ENCODE measurements around the gene AMD1. TPM values are rescaled to one million over a fixed set of nuclear protein-coding genes. Genes with fewer than 3 reads are reported as not detected.
A peak's percentile ranks its signal among the peaks of the same experiment; 100 is the strongest.

AMD1 gene
- total RNA-seq, 1 experiment from 2014 or later: 87.6 TPM

DNA sequence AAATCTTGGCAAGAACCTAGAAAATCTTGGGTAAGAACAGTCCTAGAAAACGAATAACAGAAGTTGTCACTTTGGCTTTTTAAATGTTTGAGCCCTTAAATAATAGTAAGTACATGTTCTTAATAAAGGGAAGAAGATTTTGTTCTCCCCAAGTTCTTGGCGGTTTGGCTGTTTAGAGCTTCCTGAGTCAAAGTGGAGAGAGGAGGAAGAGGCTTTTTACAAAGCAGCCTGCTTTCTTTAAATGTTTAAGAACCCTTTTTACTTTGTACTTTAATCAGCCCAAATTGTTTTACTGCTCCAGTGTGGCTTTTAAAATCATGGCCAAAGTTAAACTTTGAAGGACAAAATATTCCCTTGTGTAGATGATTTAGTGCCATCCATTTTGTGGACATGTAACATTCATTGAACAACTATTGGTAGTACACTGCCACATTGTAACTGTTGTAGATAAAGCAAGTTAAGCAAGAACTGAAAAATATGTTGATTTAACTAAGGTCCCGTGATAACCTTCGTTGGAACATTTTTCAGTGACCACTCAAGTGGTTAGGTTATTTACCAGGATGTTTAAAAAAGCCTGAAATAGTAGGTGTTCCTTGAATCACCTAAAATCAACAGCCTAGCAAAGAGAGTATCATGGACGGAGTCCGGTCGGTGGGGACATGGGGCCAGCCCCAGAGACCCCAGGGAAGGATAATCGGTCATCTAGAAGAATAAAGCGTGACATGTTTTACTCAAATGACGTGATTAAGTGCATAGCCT lies 2.4 kb downstream of the AMD1 start:
- POLR2A ChIA-PET (ENCODE audit: low non-redundant PET): interaction anchor here (0.5 to 1.2 kb wide), 3 partner anchors 101 to 117 kb away, joined by 3 to 4 read pairs (median 4); partner anchors contain the start of gene RPF2
- H3K9me3 ChIP-seq (ENCODE audit: low read depth, low read length, poor library complexity, severe bottlenecking): no peaks in the 10 kb centered on the region
- H3K36me3 ChIP-seq (ENCODE audit: insufficient read depth, low read length, poor library complexity, severe bottlenecking): no peaks in the 10 kb centered on the region
- CTCF ChIA-PET: no interaction called here
- H3K27me3 ChIP-seq (replicated peaks; ENCODE audit: insufficient read depth, low read depth, low read length, poor library complexity): no peaks in the 10 kb centered on the region
- H3K4me3 ChIP-seq (ENCODE audit: low read depth, low read length, poor library complexity, severe bottlenecking): peak overlapping the region; percentile 96
- TF ChIP-seq, protein P1, sequence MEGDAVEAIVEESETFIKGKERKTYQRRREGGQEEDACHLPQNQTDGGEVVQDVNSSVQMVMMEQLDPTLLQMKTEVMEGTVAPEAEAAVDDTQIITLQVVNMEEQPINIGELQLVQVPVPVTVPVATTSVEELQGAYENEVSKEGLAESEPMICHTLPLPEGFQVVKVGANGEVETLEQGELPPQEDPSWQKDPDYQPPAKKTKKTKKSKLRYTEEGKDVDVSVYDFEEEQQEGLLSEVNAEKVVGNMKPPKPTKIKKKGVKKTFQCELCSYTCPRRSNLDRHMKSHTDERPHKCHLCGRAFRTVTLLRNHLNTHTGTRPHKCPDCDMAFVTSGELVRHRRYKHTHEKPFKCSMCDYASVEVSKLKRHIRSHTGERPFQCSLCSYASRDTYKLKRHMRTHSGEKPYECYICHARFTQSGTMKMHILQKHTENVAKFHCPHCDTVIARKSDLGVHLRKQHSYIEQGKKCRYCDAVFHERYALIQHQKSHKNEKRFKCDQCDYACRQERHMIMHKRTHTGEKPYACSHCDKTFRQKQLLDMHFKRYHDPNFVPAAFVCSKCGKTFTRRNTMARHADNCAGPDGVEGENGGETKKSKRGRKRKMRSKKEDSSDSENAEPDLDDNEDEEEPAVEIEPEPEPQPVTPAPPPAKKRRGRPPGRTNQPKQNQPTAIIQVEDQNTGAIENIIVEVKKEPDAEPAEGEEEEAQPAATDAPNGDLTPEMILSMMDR (conservative IDR thresholded peaks at IDR 0.05; ENCODE audit: low read depth, low read length): no peak
- no peak for TF ChIP-seq EZH2 (IDR thresholded peaks at IDR 0.05; ENCODE audit: borderline replicate concordance, low read depth, low read length, poor library complexity, severe bottlenecking)
- TSS peak; percentile 11 for BruUV-seq (replicated peaks)
- H3K27ac ChIP-seq (ENCODE audit: low read depth, low read length, poor library complexity, severe bottlenecking): peak overlapping the region; percentile 92
- H3K4me1 ChIP-seq (ENCODE audit: insufficient read depth, low read length, poor library complexity, severe bottlenecking): peaks cover 50% of the 10 kb centered on the region
- no peak for DNase-seq (ENCODE audit: low spot score)
- intact Hi-C loops (cut with micrococcal nuclease; ENCODE audit: unreplicated experiment): loop anchor here (2.0 to 5.0 kb wide), 2 partner anchors 62 to 350 kb away; partner anchors contain the start of gene CDK19

GRCh38 chr6:110877569-110877968 lies 3.0 kb downstream of the AMD1 start:
- H3K27me3 ChIP-seq (replicated peaks; ENCODE audit: insufficient read depth, low read depth, low read length, poor library complexity): no peaks in the 10 kb centered on the region
- TF ChIP-seq, protein P1 (conservative IDR thresholded peaks at IDR 0.05; ENCODE audit: low read depth, low read length): no peak
- TF ChIP-seq EZH2 (IDR thresholded peaks at IDR 0.05; ENCODE audit: borderline replicate concordance, low read depth, low read length, poor library complexity, severe bottlenecking): no peak
- peaks cover 55% of the 10 kb centered on the region for H3K4me1 ChIP-seq (ENCODE audit: insufficient read depth, low read length, poor library complexity, severe bottlenecking)
- ChIA-PET POLR2A (ENCODE audit: low non-redundant PET) (no interaction called here), CTCF (no interaction called here)
- H3K4me3 ChIP-seq (ENCODE audit: low read depth, low read length, poor library complexity, severe bottlenecking): peak overlapping the region; percentile 96
- intact Hi-C loops (cut with micrococcal nuclease; ENCODE audit: unreplicated experiment): loop anchor here (2.0 to 5.0 kb wide), 2 partner anchors 63 to 350 kb away; partner anchors contain the start of gene CDK19
- no TSS peak for BruUV-seq (replicated peaks)
- no peaks in the 10 kb centered on the region for H3K9me3 ChIP-seq (ENCODE audit: low read depth, low read length, poor library complexity, severe bottlenecking)
- no peaks in the 10 kb centered on the region for H3K36me3 ChIP-seq (ENCODE audit: insufficient read depth, low read length, poor library complexity, severe bottlenecking)
- DNase-seq (ENCODE audit: low spot score): no peak
- no peak overlapping the region for H3K27ac ChIP-seq (ENCODE audit: low read depth, low read length, poor library complexity, severe bottlenecking)

DNA sequence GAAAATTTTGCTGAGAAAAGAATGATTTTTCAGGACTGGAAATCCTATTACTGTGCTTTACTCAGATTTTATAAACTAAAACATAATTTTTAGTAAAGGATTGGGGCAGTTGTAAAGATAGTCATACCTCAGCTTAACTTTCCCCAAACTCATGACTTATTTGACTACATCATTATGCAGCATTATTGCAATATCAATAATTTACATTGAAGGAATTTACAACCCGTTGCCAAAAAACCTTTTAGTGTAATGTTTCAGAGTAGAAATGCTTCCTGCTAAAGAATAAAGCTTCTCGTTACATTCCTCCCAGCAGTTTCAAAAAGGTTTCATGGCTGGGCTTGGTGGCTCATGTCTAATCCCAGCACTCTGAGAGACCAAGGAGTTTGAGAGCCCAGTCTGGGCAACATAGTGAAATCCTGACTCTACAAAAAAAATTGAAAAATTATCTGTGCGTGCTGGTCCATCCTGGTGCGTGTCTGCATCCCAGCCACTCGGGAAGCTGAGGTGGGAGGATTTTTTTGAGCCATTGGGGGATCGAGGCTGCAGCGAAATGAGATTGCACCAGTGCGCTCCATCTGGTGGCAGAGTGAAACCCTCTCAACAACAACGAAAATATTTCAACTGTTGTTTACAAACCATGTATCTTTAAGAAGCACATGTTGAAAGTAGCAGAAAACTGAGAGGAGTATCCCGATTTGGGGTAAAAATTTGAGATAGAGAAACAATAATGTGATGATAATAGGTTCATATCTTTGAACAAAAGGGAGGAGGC lies 4.4 kb downstream of the AMD1 start:
- peak; percentile 56 for DNase-seq (ENCODE audit: low spot score)
- no TSS peak for BruUV-seq (replicated peaks)

More for the DNA sequence above, 4.4 kb downstream of the AMD1 start:
- H3K4me3 ChIP-seq (ENCODE audit: low read depth, low read length, poor library complexity, severe bottlenecking): peak overlapping the region; percentile 96
- peak overlapping the region; percentile 60 for H3K27ac ChIP-seq (ENCODE audit: low read depth, low read length, poor library complexity, severe bottlenecking)
- H3K4me1 ChIP-seq (ENCODE audit: insufficient read depth, low read length, poor library complexity, severe bottlenecking): peaks cover 55% of the 10 kb centered on the region
- TF ChIP-seq, protein P1 (conservative IDR thresholded peaks at IDR 0.05; ENCODE audit: low read depth, low read length): peak; percentile 70
- TF ChIP-seq EZH2 (IDR thresholded peaks at IDR 0.05; ENCODE audit: borderline replicate concordance, low read depth, low read length, poor library complexity, severe bottlenecking): no peak
- H3K36me3 ChIP-seq (ENCODE audit: insufficient read depth, low read length, poor library complexity, severe bottlenecking): no peaks in the 10 kb centered on the region
- no peaks in the 10 kb centered on the region for H3K27me3 ChIP-seq (replicated peaks; ENCODE audit: insufficient read depth, low read depth, low read length, poor library complexity)
- H3K9me3 ChIP-seq (ENCODE audit: low read depth, low read length, poor library complexity, severe bottlenecking): no peaks in the 10 kb centered on the region
- ChIA-PET POLR2A (ENCODE audit: low non-redundant PET) (interaction anchor here (0.7 kb wide), 1 partner anchor 64 kb away, joined by 4 read pairs; the partner anchor contains the start of gene CDK19), CTCF (interaction anchor here (0.7 to 1.6 kb wide), 2 partner anchors 142 to 197 kb away, joined by 3 to 4 read pairs; no protein-coding TSS in a partner anchor)
- intact Hi-C loops (cut with micrococcal nuclease; ENCODE audit: unreplicated experiment): loop anchor here (1.0 to 5.0 kb wide), 2 partner anchors 197 to 352 kb away; no protein-coding TSS in a partner anchor
